Inflammatory macrophage treated with lipopolysaccharide for 4 hours (primary cell): Measurements from ENCODE around the gene CACNA2D4.

Experiments
- DNase-seq: peaks from one replicate; pipeline ENCODE4 v3.0.0-alpha.2; 2020

Gene CACNA2D4

DNA sequence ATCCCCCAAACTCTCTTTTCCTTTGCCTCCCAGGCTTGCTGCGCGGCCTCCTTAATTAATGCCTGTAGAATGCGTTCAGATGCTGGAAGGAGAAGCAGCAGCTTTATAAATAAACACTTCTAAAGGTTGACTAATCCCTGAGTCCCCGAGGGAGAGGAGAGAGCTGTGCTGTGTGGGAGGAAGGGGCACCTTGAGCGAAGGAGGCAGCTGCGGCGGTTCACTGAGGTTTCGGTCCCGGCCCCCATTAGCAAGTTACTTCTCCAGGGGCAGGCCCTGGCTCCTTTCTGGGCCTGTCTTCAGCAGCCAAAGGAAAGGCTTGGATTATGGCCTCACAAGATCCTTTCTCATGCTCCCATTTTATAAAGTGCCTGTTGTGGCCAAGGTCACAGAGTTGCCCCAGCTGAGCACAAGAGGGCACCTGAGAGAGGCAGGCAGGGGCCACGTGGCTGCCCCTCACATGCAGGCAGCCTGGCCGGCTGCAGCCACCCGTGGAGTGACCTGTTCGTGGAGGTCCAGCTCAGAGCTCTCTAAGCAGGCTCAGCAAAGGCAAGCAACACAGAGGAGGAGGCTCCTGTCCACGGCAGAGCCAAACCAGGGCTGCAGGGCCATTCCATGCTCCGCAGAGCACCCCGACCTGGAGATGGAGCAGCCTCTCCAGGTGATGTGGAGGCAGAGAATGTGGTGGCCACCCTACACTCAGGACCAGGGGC lies 15.0 kb upstream of the CACNA2D4 start:
- DNase-seq = no peak

DNA sequence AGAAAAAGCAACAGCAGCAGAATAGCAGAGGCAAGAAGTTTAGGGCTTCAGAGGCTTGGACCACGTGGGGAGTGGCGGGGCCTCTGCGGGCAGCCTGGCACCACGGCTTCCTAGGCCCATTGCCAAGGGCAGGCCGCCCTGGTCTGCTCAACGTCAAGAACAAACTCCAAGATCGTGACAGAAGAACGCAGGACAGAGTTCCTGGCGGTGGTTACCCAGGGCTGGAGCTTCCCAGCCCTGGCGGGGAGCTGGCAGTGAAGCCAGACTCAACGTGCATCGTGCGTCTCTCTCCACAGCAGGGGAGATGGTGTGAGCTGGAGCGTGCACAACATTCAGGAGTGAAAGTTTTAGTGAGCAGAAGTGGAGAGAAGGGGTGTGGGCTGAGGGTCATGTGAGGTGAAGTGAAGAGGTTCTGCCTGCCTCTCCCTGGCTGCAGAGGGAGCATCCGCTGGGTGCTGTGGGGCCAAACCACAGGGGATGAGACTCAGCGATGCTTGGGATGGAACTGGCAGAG lies 13.9 kb upstream of the CACNA2D4 start:
- DNase-seq = no peak

DNA sequence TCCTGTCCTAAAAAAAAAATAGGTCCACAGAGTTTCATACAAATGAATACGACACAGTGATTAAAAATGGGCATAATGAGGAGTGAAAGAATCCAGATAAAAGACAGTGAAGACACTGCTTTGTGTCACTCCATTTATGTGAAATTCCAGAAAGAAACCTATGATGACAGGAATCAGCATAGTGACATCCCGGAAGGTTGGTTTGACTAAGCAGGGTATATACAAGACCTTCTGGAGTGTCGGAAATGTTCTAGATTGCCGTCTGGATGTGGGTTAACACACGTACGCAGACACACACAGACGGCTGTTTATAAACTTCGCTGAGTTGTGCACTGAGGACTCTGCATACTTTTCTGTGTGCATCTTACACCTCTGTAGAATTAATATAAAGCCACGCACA lies 13.2 kb upstream of the CACNA2D4 start:
- no peak for DNase-seq

DNA sequence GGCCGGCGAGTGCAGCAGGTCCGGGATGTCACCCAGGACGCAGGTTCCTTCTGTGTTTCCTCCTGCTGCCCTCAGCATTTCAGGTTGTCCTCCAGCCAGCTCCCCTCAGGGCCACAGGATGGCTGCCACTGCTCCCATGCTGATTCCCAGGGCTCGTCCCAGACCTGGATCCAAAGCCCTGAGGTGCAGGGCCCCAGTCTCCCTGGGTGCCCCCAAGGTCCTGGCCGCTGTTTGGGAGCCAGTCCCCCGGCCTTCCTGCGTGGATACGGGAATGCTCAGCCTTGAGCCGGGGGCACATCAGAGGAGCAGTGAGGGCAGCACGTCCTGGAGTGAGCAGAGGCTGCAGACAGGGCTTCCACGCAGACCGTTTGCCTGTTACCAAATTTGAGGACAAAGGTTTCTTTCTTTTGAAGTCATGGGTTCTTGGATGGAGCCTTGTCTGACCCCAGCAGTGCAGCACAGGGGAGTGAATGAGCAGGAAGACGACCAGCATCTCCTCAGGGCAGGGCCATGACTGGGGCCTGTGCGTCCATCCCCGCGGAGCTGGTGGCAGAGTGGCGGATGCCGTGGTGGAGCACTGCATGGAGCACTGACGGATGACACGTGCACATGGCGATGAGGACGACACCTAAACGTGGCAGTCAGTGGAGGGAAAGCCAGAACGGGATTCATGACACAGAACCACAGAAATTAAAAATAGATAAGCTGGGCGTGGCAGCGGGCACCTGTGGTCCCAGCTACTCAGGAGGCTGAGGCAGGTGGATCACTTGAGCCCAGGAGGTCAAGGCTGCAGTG lies 12.5 kb upstream of the CACNA2D4 start:
- no peak for DNase-seq

DNA sequence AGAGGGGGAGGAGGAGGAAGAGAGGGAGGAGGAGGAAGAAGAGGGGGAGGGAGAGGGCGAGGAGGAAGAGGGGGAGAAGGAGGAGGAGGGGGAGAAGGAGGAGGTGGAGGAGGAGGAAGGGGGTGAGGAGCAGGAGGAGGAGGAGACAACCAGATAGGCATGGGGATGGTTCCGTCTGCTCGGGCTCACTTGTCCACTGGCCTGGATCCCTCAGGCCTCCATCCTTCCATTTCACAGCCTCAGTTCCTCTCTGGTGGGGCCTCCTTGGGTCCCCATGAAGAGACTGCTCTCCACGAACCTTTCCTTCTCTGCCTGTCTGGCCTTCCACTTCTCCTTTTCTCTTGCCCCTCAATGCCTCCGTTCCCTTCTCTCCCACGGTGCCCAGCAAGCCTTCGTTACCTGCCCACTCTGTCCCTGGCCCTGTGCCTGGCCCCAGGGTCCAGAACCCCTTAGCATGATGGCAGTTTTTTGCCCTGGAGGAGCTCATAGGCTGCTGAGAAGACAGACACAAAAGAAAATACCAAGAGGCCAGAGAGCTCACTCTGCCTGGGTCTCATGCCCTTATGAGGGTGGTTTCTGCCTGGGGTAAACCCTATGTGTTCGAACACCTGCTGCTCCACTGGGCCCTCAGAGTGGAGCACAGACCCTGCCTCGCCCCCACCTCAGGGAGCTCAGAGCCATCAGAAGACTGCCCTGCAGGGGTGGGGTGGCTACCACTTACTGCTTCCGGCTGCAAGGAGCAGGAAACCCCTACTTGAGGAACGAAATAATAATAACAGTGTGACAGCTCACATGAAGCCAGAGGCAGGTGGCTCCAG lies 11.7 kb upstream of the CACNA2D4 start:
- DNase-seq = no peak

DNA sequence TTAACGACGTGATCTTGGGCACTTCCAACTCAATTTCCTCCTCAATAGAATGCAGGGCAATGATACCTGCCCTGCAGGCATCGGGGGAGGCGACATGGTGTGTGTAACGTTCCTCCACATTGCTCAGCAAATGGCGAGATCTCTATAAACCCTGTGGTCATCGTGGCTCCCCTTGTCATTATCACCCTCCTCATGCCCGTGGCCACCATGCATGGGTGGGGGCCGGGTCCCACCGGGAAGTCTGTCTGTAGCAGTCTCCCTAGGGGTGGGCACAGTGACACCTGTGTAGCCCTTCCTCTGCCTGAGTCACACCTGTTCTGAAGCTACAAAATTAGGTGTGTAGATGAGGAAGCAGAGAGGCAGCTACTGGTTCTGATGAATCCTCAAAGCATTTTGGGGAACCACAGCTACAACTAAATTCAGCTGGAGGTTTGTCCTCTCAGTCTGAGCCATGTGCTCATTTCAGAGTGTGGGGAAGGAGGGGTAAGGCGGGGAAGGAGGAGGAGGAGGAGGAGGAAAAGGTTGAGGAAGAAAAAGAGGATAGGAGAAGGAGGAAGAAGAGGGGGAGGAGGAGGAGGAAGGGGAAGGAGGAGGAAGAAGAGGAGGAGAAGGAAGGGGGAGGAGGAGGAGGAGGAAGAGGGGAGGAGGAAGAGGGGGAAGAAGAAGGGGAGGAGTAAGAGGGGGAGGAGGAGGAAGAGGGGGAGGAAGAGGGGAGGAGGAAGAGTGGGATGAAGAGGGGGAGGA lies 11.0 kb upstream of the CACNA2D4 start:
- DNase-seq = no peak

DNA sequence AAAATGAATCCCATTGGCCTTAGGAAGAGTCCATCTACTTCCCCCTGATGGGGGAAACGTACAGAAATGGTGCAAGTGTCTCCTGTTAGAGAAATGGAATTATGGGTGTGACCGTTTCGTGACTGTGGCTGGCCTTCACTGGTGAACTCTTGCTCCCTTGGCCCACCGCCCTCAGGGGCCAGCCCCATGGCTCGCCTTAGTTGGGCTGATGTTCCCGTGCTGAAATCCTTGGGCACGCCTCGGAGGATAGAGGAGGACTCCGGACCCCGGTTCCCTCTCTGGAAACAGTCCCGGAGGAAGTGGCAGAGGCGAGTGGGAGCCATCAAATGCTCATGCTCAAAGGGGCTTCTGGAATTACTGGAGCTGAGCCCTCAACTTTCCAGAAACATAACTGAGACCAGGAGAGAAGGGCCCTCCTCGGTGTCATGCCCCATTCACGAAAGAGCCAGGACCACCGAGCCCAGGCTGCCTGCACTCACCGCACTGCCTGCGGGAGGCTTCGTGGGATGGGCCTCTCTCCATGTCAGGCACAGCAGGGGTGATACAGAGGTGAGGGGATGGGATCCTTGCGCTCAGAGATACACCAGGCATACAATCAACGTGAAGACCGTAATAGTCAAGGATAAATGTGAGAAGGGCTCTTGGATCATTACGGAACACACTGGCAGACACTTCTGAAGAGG lies 10.1 kb upstream of the CACNA2D4 start:
- DNase-seq = no peak

DNA sequence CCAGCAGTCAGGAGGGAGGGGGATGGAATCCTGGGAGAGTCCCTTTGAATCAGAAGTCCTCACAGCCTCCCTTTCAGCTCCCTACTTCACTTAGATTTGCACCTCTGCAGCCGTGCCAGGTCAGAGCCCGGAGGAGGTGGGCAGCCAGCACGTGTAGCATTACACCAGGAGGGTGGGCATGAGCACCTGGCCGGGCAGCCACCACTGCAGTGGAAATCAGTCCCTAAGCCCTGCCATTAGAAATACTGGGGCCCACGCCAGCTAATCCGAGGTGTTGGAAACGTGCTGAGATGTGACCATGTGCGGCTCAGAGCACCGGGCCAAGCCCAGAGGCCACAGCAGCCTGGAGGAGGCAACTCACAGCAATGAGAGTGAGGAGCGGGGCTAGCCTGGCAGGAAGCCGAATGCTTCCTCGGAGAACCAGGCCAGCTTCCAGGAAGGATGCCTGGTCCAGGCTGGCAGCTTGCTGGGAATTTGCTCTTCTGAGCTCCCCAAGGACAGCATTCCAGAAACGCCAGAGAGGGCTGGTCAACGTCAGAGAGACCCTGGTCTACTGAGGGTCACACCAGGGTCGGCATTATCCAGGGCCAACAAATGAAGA lies 9.4 kb upstream of the CACNA2D4 start:
- no peak for DNase-seq

DNA sequence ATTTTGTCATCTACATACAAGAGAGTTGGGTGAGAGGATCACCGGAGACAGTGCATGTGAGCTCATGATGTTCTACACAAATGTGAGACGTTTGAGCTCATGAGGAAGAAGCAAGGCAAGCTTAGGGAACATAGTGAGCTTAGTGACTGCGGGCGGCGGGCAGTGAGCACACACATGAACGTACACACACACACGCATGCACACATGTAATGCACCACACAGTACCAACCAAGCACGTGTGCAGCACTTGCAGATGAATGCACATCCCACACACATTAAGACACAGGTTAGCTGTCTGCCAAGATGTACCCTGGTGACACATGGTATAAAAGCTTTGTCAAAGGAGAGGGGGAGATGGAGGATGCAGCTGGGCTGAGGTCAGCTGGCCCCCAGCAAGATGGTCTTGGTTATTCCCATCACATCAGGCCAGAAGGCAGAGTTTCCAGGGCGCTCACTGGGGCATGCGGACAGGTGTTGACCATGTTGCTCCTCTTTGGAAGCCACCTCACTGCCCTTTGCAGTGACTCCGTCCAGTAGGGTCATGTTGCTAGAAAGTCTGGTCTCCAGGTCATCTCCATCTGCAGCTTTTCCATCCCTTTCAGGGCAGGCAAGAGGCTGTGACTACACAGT lies 8.7 kb upstream of the CACNA2D4 start:
- DNase-seq = no peak

DNA sequence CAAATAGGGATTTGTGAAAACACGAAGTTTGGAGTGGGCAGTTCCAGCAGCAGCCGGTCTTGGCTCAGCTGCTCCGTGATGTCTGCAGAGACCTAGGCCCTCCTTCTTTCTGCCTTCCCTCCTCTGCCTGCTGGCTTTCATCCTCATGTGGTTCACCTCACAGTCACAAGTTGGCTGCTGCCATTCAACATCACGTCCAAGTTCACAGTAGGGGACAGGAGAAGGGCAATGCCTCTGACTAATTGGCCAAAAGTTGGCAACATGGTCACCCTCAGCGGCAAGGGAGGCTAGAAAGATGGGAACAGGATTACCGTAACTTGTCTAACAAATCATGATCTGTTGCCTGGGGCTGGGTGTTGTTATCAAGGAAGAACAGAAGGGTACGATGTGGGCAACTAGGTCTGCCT lies 7.8 kb upstream of the CACNA2D4 start:
- no peak for DNase-seq

DNA sequence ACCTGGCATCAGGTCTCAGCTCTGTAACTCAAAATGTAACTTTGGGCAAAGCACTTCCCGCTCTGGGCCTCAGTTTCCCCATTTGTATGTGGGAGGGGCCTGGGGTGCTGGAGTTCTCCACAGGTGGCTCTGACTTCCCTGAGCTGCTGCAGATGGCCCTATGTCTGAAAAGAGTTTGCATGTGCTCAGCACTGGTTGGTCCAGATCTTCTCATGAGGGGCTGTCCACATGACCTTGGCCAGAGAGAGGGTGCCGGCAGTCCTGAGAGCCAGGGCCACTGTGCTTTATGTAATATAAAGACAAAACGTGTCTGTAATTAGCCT lies 7.2 kb upstream of the CACNA2D4 start:
- no peak for DNase-seq

DNA sequence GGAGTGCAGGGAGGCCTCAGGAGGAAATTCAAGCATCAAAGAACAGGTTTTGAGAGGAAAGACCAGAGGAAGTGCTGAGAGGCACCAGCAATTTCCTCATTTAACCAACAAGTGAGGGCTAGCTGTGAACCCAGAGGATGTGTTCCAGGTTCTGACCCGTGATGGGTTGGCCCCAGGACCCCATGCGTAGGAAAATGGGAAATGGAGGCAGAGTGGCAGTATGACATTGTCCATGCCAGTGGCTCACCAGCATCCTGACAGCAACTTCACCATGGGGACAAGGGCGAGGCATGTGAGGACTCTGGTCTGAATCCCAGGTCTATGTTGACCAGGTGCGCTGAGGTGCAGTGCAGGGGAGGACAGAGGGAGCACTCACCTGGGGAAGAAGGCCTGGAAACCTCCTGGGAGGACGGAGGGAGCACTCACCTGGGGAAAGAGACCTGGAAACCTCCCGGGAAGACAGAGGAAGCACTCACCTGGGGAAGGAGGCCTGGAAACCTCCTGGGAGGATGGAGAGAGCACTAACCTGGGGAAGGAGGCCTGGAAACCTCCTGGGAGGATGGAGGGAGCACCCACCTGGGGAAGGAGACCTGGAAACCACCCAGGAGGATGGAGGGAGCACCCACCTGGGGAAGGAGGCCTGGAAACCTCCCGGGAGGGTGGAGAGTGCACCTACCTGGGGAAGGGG lies 6.7 kb upstream of the CACNA2D4 start:
- no peak for DNase-seq

DNA sequence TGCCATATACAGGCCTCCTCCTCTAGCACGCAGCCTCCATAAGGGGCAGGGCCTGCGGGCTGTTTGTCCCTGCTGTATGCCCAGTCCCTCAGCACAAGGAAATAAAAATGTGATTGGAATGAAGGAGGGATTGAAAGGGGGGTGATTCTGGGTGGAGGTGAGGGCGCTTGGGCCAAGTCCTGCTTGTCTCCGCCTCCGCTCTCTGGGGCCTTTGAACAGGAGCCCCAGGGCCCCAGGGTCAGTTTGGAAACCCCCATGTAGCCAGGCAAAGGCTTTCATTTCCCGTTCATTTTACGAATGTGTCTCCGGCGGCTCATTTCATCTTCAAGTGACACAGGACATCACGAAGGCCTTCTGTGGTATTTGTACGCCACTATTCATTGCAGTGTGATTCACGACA lies 4.5 kb upstream of the CACNA2D4 start:
- DNase-seq = no peak

DNA sequence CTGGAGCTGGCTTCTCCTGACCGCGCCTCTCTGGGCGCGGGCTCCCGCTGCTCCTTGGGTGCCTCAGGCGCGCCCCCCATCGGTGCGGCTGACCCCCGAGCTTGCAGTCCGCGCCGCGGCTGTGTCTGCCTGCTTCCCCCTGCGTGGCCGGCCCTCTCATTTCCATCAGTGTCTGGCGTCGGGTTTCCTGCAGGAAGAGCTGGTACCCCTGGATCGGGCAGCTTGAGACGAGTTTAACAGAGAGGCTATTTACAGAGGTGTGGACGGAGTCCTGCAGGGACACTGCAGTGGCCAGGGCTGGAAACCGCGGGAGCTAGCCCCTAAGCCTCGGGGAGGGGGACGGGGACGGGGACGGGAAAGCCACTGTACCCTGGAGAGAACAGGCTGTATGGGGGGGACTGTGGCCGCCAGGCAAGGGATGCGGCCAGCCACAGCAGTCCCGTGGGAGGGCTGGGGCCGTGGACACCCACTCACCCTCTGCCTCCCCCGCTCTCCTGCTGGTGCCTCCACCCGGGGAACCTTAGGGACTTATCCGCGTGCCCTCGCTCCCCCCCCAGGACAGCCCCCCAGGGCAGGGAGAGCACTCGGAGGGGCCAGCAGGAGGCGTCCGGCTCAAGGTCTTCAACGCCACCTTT lies 3.7 kb upstream of the CACNA2D4 start:
- DNase-seq = no peak

DNA sequence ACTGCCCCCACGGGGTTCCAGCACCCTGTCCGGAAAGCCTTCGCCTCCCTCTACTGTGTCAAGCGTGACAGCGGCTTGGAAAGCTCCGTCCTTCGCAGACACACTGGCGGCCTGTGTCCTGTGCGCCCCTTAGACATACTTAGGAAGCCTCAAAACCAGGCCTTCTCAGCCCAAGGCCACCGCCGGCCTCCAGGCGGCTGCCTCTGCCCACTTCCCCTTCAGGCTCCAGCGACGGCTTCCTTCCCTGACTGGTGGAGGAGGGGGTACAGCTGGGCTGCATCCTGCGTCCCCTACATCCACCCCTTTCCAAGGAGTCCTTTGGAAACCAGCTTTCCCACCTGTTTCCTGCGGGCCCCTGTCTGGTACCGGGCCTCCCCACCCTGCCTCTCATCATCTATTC lies 2.5 kb upstream of the CACNA2D4 start:
- DNase-seq = peak; percentile 47

DNA sequence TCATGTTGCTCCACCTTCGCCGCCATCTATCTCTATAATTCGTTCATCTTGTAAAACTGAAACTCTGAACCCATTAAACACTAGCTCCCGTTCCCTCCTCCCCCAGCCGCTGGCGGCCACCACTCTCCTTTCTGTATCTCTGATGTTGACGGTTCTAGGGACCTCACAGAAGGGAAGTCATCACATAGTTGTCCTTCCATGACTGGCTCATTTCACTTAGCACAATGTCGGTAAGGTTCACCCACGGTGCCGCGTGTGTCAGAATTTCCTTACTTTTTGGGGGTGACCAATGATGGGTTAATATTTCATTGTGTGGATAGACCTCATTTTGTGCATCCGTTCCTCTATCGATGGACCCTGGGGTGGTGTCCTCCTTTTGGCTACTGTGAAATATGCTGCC lies 2.0 kb upstream of the CACNA2D4 start:
- DNase-seq = no peak

DNA sequence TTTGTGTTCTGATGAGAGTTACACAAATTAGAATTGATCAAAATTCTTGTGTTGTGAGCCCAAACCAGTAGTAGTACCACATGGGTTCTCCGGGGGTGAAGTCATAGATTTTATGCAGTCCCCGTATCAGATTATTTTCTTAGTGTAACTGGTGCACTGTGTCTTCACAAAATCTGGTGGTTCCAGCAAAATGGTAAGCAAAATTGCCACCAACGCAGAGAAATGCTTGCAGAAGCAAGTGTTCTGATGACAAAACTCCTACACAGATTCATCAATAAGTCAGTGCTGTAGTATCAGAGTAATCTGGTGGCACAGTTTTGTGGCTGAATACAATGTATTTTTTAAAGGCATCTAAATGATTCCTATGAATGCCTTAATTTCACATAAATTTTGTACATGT lies 1.3 kb upstream of the CACNA2D4 start:
- no peak for DNase-seq

DNA sequence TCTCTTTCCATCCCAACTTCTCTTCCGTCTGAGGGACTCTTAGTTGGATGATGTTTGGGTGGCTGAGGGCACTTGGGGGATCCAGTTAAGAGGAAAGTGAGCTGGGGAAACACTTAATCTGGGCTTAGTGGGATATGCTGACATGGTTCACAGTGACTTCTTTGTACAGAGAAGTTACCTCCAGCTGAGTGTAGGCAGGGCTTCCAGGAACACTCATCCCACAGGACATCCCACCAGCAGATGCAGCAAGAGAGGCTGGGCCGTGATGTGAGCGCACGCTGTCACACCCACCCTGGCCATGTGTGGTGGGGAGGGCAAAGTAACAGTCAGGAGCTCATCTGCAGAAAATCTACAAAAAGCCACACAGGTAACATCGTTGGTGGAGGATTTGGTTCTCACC lies 832 bp upstream of the CACNA2D4 start:
- DNase-seq = no peak

DNA sequence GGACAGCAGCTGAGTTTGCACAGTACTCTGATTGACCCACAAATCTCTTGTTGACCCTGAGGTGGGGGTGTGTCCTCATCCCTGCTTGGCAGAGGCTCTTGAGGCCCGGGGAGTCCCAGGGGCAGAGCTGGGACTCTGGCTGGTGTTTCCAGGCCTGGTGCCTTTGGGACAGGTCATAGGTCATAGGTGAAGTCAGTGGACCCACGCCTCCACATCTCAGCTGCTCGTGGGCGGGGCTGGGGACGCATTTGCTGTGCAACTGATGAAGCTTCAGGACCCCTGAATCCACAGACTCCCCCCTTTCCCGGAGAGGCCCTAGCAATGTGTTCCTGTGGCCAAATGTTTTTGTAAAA lies 408 bp upstream of the CACNA2D4 start:
- DNase-seq = peak; percentile 35
